Upper lobe of left lung (tissue), 4 donors: Measurements from ENCODE around the gene FOXM1.

Experiments
- CTCF ChIP-seq, 6 experiments: fragments of 450-650 bp in 4 of 6; fragments of 200-600 bp in 2 of 6; sonication (generic) in 2 of 6; IDR thresholded peaks; one replicate each; pipeline ENCODE4 v1.5.1; 2016 to 2019; ENCODE audit warnings: antibody characterized with exemption in 6 of 6
- EP300 ChIP-seq, 4 donors: sonication (generic); formaldehyde crosslinking; IDR thresholded peaks; one replicate each; pipeline ENCODE4 v1.5.1; 2017; ENCODE audit warnings: antibody characterized with exemption in 4 of 4, control low read depth in 2 of 4
- POLR2A ChIP-seq, 4 donors: fragments of 450-650 bp; IDR thresholded peaks; one replicate each; pipeline ENCODE4 v1.5.1; 2016 to 2017; ENCODE audit warnings: antibody characterized with exemption in 4 of 4, mild to moderate bottlenecking in 2 of 4
- POLR2AphosphoS5 ChIP-seq, 2 donors: sonication (generic); formaldehyde crosslinking; IDR thresholded peaks; one replicate each; pipeline ENCODE4 v1.5.1; 2017; ENCODE audit warnings: antibody characterized with exemption in 2 of 2

DNA sequence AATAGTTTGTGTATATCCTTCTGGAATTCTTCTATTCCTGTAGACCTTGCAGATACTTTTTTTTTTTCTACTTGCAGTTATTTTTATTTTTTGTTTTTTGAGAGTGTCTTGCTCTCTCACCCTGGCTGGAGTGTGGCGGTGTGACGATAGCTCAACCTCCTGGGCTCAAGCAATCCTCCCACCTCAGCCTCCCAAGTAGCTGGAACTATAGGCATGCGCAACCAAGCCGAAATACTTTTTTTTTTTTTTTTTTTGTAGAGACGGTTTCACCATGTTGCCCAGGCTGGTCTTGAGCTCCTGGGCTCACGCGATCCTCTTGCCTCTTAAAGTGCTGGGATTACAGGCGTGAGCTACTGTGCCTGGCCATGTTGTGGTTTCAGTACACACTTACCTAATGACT is 23.7 kb upstream of the FOXM1 start:
- no peak for TF ChIP-seq CTCF (IDR thresholded peaks at IDR 0.05)
- TF ChIP-seq POLR2A (IDR thresholded peaks at IDR 0.05): no peak
- TF ChIP-seq POLR2AphosphoS5 (IDR thresholded peaks at IDR 0.05): no peak
- TF ChIP-seq EP300 (IDR thresholded peaks at IDR 0.05): no peak
